Caco-2 (cell line): ENCODE data around the gene MAN1A1. TPM values are rescaled to one million over a fixed set of nuclear protein-coding genes. Genes with fewer than 3 reads are reported as not detected.

Experiments
- BruUV-seq: library from RNA; stranded (reverse); fragments of 400-500 nt; replicated peaks from 2 replicates; lab custom pipeline; 2021; lab: Mats Ljungman, UMichigan
- CTCF ChIA-PET: fragments of 300-600 bp; sonication (Branson Sonifier 250); formaldehyde crosslinking; loops from one replicate; lab custom pipeline; 2022; ENCODE audit warnings: antibody characterized with exemption; lab: Charles Lee
- POLR2A ChIA-PET: fragments of 300-600 bp; sonication (Branson Sonifier 250); formaldehyde crosslinking; loops from one replicate; lab custom pipeline; 2022; ENCODE audit warnings: antibody characterized with exemption; lab: Charles Lee
- DNase-seq, 2 experiments: peaks; one replicate each; pipeline versions ENCODE4 v3.0.0 to v3.0.0-alpha.2; 2020 to 2022
- H3K27me3 ChIP-seq: replicated peaks from 2 replicates; pipeline ENCODE4 v1.6.0; 2011; ENCODE audit warnings: low read length; ENCODE audit not compliant: control insufficient read depth, insufficient read depth
- H3K36me3 ChIP-seq: 2 replicates; pipeline ENCODE4 v1.5.1; 2011; ENCODE audit warnings: low read length; ENCODE audit not compliant: control insufficient read depth, insufficient read depth
- H3K4me1 ChIP-seq: fragments of 250-450 bp; sonication (Bioruptor Pico); 2 replicates; pipeline ENCODE4 v1.5.1; 2020; ENCODE audit warnings: mild to moderate bottlenecking
- H3K4me3 ChIP-seq: 2 replicates; pipeline ENCODE4 v1.5.1; 2011; ENCODE audit warnings: low read depth, mild to moderate bottlenecking, control low read depth, low read length
- H3K9me3 ChIP-seq: fragments of 250-450 bp; sonication (Bioruptor Pico); 2 replicates; pipeline ENCODE4 v1.5.1; 2020; ENCODE audit warnings: mild to moderate bottlenecking, moderate library complexity
- H3K27ac Mint-ChIP-seq: one replicate; pipeline ENCODE4 v1.8.0; 2022; ENCODE audit warnings: mixed read lengths; ENCODE audit not compliant: unreplicated experiment
- H3K27me3 Mint-ChIP-seq: one replicate; pipeline ENCODE4 v1.8.0; 2022; ENCODE audit warnings: mixed read lengths; ENCODE audit not compliant: insufficient read depth, unreplicated experiment
- H3K36me3 Mint-ChIP-seq: one replicate; pipeline ENCODE4 v1.8.0; 2022; ENCODE audit warnings: mild to moderate bottlenecking, mixed read lengths; ENCODE audit not compliant: insufficient read depth, unreplicated experiment
- H3K4me1 Mint-ChIP-seq: one replicate; pipeline ENCODE4 v1.8.0; 2022; ENCODE audit warnings: low read depth, mixed read lengths; ENCODE audit not compliant: unreplicated experiment
- H3K4me3 Mint-ChIP-seq: one replicate; pipeline ENCODE4 v1.8.0; 2022; ENCODE audit warnings: mild to moderate bottlenecking, moderate library complexity, mixed read lengths; ENCODE audit not compliant: unreplicated experiment
- H3K9me3 Mint-ChIP-seq: one replicate; pipeline ENCODE4 v1.8.0; 2022; ENCODE audit warnings: mixed read lengths; ENCODE audit not compliant: unreplicated experiment
- CTCF ChIP-seq, 2 experiments: fragments of 200-600 bp in 1 of 2; IDR thresholded peaks; 1 replicate in 1 of 2; 2 replicates in 1 of 2; pipeline versions ENCODE4 v1.5.1 to v1.8.0; 2011 to 2022; ENCODE audit warnings: antibody characterized with exemption in 1 of 2, control low read depth in 1 of 2, inconsistent platforms in 1 of 2, low read depth in 1 of 2, low read length in 1 of 2, mild to moderate bottlenecking in 1 of 2, moderate library complexity in 1 of 2; ENCODE audit not compliant: insufficient read depth in 1 of 2, severe bottlenecking in 1 of 2, unreplicated experiment in 1 of 2
- intact Hi-C: fragments of 100-400 bp; cut with micrococcal nuclease; formaldehyde crosslinking; loops from one replicate; pipeline ENCODE4 v1.10.0; 2022; ENCODE audit not compliant: unreplicated experiment
- total RNA-seq: library from RNA; stranded (reverse); gene quantifications from 2 replicates; pipeline ENCODE4 v1.2.3, GENCODE V29; 2022

The MAN1A1 gene
- total RNA-seq, 1 experiment from 2014 or later, result 28.7 TPM

- no peak for DNase-seq
- H3K4me1 ChIP-seq, result peaks cover 6% of the 10 kb centered on the region; the same call in 1 of the 2 replicates
- BruUV-seq, result no TSS peak
- H3K27me3 Mint-ChIP-seq, result no peaks in the 10 kb centered on the region
- TF ChIP-seq CTCF (IDR thresholded peaks at IDR 0.05; ENCODE audit: insufficient read depth in 1 of 2, low read depth in 1 of 2, low read length in 1 of 2, severe bottlenecking in 1 of 2, unreplicated experiment in 1 of 2), result no peak
- no peaks in the 10 kb centered on the region; the same call in 1 of the 2 replicates for H3K27me3 ChIP-seq
- intact Hi-C loops, result loop anchor here (10.0 kb wide), 1 partner anchor 383 kb away; no protein-coding TSS in a partner anchor
- H3K4me1 Mint-ChIP-seq, result peaks cover 26% of the 10 kb centered on the region
- H3K9me3 ChIP-seq, result no peaks in the 10 kb centered on the region
- ChIA-PET POLR2A (no interaction called here), CTCF (no interaction called here)
- no peaks in the 10 kb centered on the region for H3K36me3 ChIP-seq
- H3K4me3 Mint-ChIP-seq, result no peak overlapping the region
- H3K9me3 Mint-ChIP-seq, result peaks cover 9% of the 10 kb centered on the region
- H3K27ac Mint-ChIP-seq, result no peak overlapping the region
- H3K4me3 ChIP-seq, result no peak overlapping the region
- H3K36me3 Mint-ChIP-seq, result no peaks in the 10 kb centered on the region
These were observed 207.5 kb downstream of the MAN1A1 start for GRCh38 chr6:119142041-119142440.

- intact Hi-C loops, result loop anchor here (10.0 kb wide), 1 partner anchor 384 kb away; no protein-coding TSS in a partner anchor
- no peaks in the 10 kb centered on the region for H3K9me3 ChIP-seq
- no peaks in the 10 kb centered on the region for H3K4me1 ChIP-seq
- Mint-ChIP-seq H3K4me3 (no peak overlapping the region), H3K9me3 (peaks cover 9% of the 10 kb centered on the region), H3K27me3 (no peaks in the 10 kb centered on the region), H3K36me3 (no peaks in the 10 kb centered on the region), H3K27ac (no peak overlapping the region), H3K4me1 (peaks cover 21% of the 10 kb centered on the region)
- no peaks in the 10 kb centered on the region; the same call in 1 of the 2 replicates for H3K27me3 ChIP-seq
- DNase-seq, result no peak
- TF ChIP-seq CTCF (IDR thresholded peaks at IDR 0.05; ENCODE audit: insufficient read depth in 1 of 2, low read depth in 1 of 2, low read length in 1 of 2, severe bottlenecking in 1 of 2, unreplicated experiment in 1 of 2), result no peak
- no TSS peak for BruUV-seq
- ChIA-PET POLR2A (no interaction called here), CTCF (interaction anchor here (0.6 to 0.7 kb wide), 2 partner anchors 11 to 187 kb away, joined by 3 to 7 read pairs; no protein-coding TSS in a partner anchor)
- no peak overlapping the region for H3K4me3 ChIP-seq
- no peaks in the 10 kb centered on the region for H3K36me3 ChIP-seq
These were observed 209.1 kb downstream of the MAN1A1 start for GRCh38 chr6:119140196-119141140.

GRCh38 chr6:119138906-119139541 is 210.5 kb downstream of the MAN1A1 start:
- CTCF ChIA-PET, result interaction anchor here (1.3 kb wide), 1 partner anchor 8 kb away, joined by 3 read pairs; no protein-coding TSS in a partner anchor
- H3K9me3 ChIP-seq, result no peaks in the 10 kb centered on the region
- Mint-ChIP-seq H3K4me1 (peaks cover 21% of the 10 kb centered on the region), H3K36me3 (no peaks in the 10 kb centered on the region), H3K4me3 (no peak overlapping the region), H3K27me3 (no peaks in the 10 kb centered on the region), H3K9me3 (peaks cover 8% of the 10 kb centered on the region), H3K27ac (no peak overlapping the region)
- no peak for DNase-seq
- no peaks in the 10 kb centered on the region for H3K36me3 ChIP-seq
- intact Hi-C loops, result no loop called here
- H3K4me3 ChIP-seq, result no peak overlapping the region
- TF ChIP-seq CTCF (IDR thresholded peaks at IDR 0.05; ENCODE audit: insufficient read depth in 1 of 2, low read depth in 1 of 2, low read length in 1 of 2, severe bottlenecking in 1 of 2, unreplicated experiment in 1 of 2), result no peak
- H3K4me1 ChIP-seq, result no peaks in the 10 kb centered on the region
- no TSS peak for BruUV-seq
- POLR2A ChIA-PET, result interaction anchor here (0.5 kb wide), 1 partner anchor 158 kb away, joined by 3 read pairs; no protein-coding TSS in a partner anchor
- H3K27me3 ChIP-seq, result no peaks in the 10 kb centered on the region; the same call in 1 of the 2 replicates
